ENCODE measurements around the gene KMT2C. TPM values are rescaled to one million over a fixed set of nuclear protein-coding genes. Genes with fewer than 3 reads are reported as not detected.

Gene KMT2C
- total and polyA plus RNA-seq, 4 donors: 6.3 to 35.3 (median 19.3) TPM

GRCh38 chr7:152126741-152127140, 309.1 kb downstream of the KMT2C start:
- WGBS: 96% methylated on average over 7 of the region's 7 CpGs
- TF ChIP-seq SP1 (IDR thresholded peaks at IDR 0.05) (no peak), REST (IDR thresholded peaks at IDR 0.05) (no peak), RAD21 (IDR thresholded peaks at IDR 0.05) (no peak), HNF4G (IDR thresholded peaks at IDR 0.05) (no peak), TAF1 (conservative IDR thresholded peaks at IDR 0.05) (no peak), EGR1 (IDR thresholded peaks at IDR 0.05; ENCODE audit: low read depth in 2 of 2) (no peak), YY1 (IDR thresholded peaks at IDR 0.05) (no peak), MAX (IDR thresholded peaks at IDR 0.05) (no peak)

GRCh38 chr7:152122540-152122939, 313.3 kb downstream of the KMT2C start:
- WGBS: 97% methylated on average over 1 of the region's 1 CpG

More at GRCh38 chr7:152126741-152127140, 309.1 kb downstream of the KMT2C start:
- H3K4me3 ChIP-seq (ENCODE audit: low read depth in 1 of 3, low read length in 3 of 3): no peak overlapping the region
- DNase-seq (ENCODE audit: low spot score): no peak
- H3K9me3 ChIP-seq (ENCODE audit: control insufficient read depth in 4 of 4, low read length in 3 of 4): peaks cover 0 to 2% (median 0%) of the 10 kb centered on the region in 4 donors
- H3K36me3 ChIP-seq (ENCODE audit: control insufficient read depth in 4 of 4, insufficient read depth in 3 of 4, low read depth in 1 of 4, low read length in 3 of 4): peaks cover 9 to 49% (median 25%) of the 10 kb centered on the region in 4 donors
- no peaks in the 10 kb centered on the region for H3K4me1 ChIP-seq (ENCODE audit: control insufficient read depth in 4 of 4, insufficient read depth in 4 of 4, low read length in 3 of 4)
- H3K27ac ChIP-seq (ENCODE audit: low read depth in 1 of 2, low read length in 2 of 2): no peak overlapping the region
- H3K9ac ChIP-seq (ENCODE audit: low read depth in 1 of 2, low read length in 2 of 2): no peak overlapping the region
- no peaks in the 10 kb centered on the region for H3K27me3 ChIP-seq (ENCODE audit: control insufficient read depth in 4 of 4, insufficient read depth in 4 of 4, low read length in 3 of 4)

GRCh38 chr7:152121432-152121831, 314.4 kb downstream of the KMT2C start:
- Histone ChIP-seq H3K27ac (ENCODE audit: low read depth in 1 of 2, low read length in 2 of 2) (no peak overlapping the region), H3K4me1 (ENCODE audit: control insufficient read depth in 4 of 4, insufficient read depth in 4 of 4, low read length in 3 of 4) (no peaks in the 10 kb centered on the region), H3K36me3 (ENCODE audit: control insufficient read depth in 4 of 4, insufficient read depth in 3 of 4, low read depth in 1 of 4, low read length in 3 of 4) (peaks cover 1 to 62% (median 53%) of the 10 kb centered on the region in 4 donors), H3K4me3 (ENCODE audit: low read depth in 1 of 3, low read length in 3 of 3) (no peak overlapping the region), H3K9me3 (ENCODE audit: control insufficient read depth in 4 of 4, low read length in 3 of 4) (peaks cover 0 to 2% (median 0%) of the 10 kb centered on the region in 4 donors), H3K9ac (ENCODE audit: low read depth in 1 of 2, low read length in 2 of 2) (no peak overlapping the region), H3K27me3 (ENCODE audit: control insufficient read depth in 4 of 4, insufficient read depth in 4 of 4, low read length in 3 of 4) (no peaks in the 10 kb centered on the region)
- 96% methylated on average over 9 of the region's 9 CpGs for WGBS
- no peak for DNase-seq (ENCODE audit: low spot score)
- no peak for TF ChIP-seq ZBTB33 (IDR thresholded peaks at IDR 0.05)
- TF ChIP-seq FOXA2 (IDR thresholded peaks at IDR 0.05): no peak
- no peak for TF ChIP-seq RXRA (IDR thresholded peaks at IDR 0.05)
- no peak for TF ChIP-seq JUND (IDR thresholded peaks at IDR 0.05)
- no peak for TF ChIP-seq CTCF (IDR thresholded peaks at IDR 0.05; ENCODE audit: low read depth, low read length, missing input control)
- no peak for TF ChIP-seq FOXA1 (IDR thresholded peaks at IDR 0.05)
- no peak for TF ChIP-seq EGR1 (IDR thresholded peaks at IDR 0.05; ENCODE audit: low read depth in 2 of 2)
- no peak for TF ChIP-seq HNF4G (IDR thresholded peaks at IDR 0.05)
- TF ChIP-seq ATF3 (IDR thresholded peaks at IDR 0.05): no peak
- TF ChIP-seq YY1 (IDR thresholded peaks at IDR 0.05): no peak
- TF ChIP-seq SP1 (IDR thresholded peaks at IDR 0.05): no peak
- no peak for TF ChIP-seq TAF1 (conservative IDR thresholded peaks at IDR 0.05)
- TF ChIP-seq HNF4A (conservative IDR thresholded peaks at IDR 0.05): no peak
- no peak for TF ChIP-seq NR2F2 (IDR thresholded peaks at IDR 0.05)

More at GRCh38 chr7:152122540-152122939, 313.3 kb downstream of the KMT2C start:
- Histone ChIP-seq H3K9me3 (ENCODE audit: control insufficient read depth in 4 of 4, low read length in 3 of 4) (peaks cover 0 to 2% (median 0%) of the 10 kb centered on the region in 4 donors), H3K27me3 (ENCODE audit: control insufficient read depth in 4 of 4, insufficient read depth in 4 of 4, low read length in 3 of 4) (no peaks in the 10 kb centered on the region), H3K9ac (ENCODE audit: low read depth in 1 of 2, low read length in 2 of 2) (no peak overlapping the region), H3K36me3 (ENCODE audit: control insufficient read depth in 4 of 4, insufficient read depth in 3 of 4, low read depth in 1 of 4, low read length in 3 of 4) (peaks cover 4 to 59% (median 53%) of the 10 kb centered on the region in 4 donors), H3K27ac (ENCODE audit: low read depth in 1 of 2, low read length in 2 of 2) (no peak overlapping the region), H3K4me1 (ENCODE audit: control insufficient read depth in 4 of 4, insufficient read depth in 4 of 4, low read length in 3 of 4) (no peaks in the 10 kb centered on the region), H3K4me3 (ENCODE audit: low read depth in 1 of 3, low read length in 3 of 3) (no peak overlapping the region)
- TF ChIP-seq TAF1 (conservative IDR thresholded peaks at IDR 0.05) (no peak), HNF4A (conservative IDR thresholded peaks at IDR 0.05) (no peak), MAX (IDR thresholded peaks at IDR 0.05) (no peak), YY1 (IDR thresholded peaks at IDR 0.05) (no peak), ATF3 (IDR thresholded peaks at IDR 0.05) (no peak)
- DNase-seq (ENCODE audit: low spot score): no peak

All from liver (tissue), 9 donors.